CD14-positive monocyte (primary cell): ENCODE results near the gene IZUMO4. TPM values are rescaled to one million over a fixed set of nuclear protein-coding genes. Genes with fewer than 3 reads are reported as not detected.

Experiments used
- DNase-seq, 3 donors: peaks; one replicate each; pipeline ENCODE4 v3.0.0-alpha.2; 2011 to 2022
- H2AFZ ChIP-seq: 2 replicates; pipeline ENCODE4 v1.6.0; 2012; ENCODE audit warnings: mild to moderate bottlenecking, low read depth, low read length, inconsistent platforms; ENCODE audit not compliant: insufficient read depth, poor library complexity, severe bottlenecking
- H3K27ac ChIP-seq, 2 donors: 1 replicate in 1 of 2; 2 replicates in 1 of 2; pipeline ENCODE4 v1.5.1; 2012 to 2013; ENCODE audit warnings: low read length in 2 of 2, control low read depth in 1 of 2, inconsistent platforms in 1 of 2, low read depth in 1 of 2, mild to moderate bottlenecking in 1 of 2
- H3K27me3 ChIP-seq, 2 donors: one replicate each; pipeline versions ENCODE4 v1.6.0 to v1.6.1; 2011 to 2013; ENCODE audit warnings: low read length in 2 of 2; ENCODE audit not compliant: control insufficient read depth in 2 of 2, insufficient read depth in 2 of 2
- H3K36me3 ChIP-seq, 2 donors: replicated peaks in 1 of 2; 1 replicate in 1 of 2; 2 replicates in 1 of 2; pipeline versions ENCODE4 v1.5.1 to v1.6.1; 2012 to 2013; ENCODE audit warnings: low read length in 2 of 2, control low read depth in 1 of 2, inconsistent platforms in 1 of 2, mild to moderate bottlenecking in 1 of 2; ENCODE audit not compliant: insufficient read depth in 2 of 2, control insufficient read depth in 1 of 2
- H3K4me1 ChIP-seq, 2 donors: 1 replicate in 1 of 2; 2 replicates in 1 of 2; pipeline versions ENCODE4 v1.5.1 to v1.6.1; 2012 to 2013; ENCODE audit warnings: low read length in 2 of 2, control low read depth in 1 of 2, inconsistent platforms in 1 of 2, mild to moderate bottlenecking in 1 of 2, moderate library complexity in 1 of 2; ENCODE audit not compliant: insufficient read depth in 2 of 2, control insufficient read depth in 1 of 2
- H3K4me2 ChIP-seq: replicated peaks from 2 replicates; pipeline ENCODE3; 2012; ENCODE audit warnings: low read length, moderate library complexity, mild to moderate bottlenecking; ENCODE audit not compliant: poor library complexity, severe bottlenecking; ENCODE audit errors: extremely low read depth
- H3K4me3 ChIP-seq, 3 experiments: fragments of 200-600 bp in 1 of 3; sonication (generic) in 1 of 3; replicated peaks in 1 of 3; 1 replicate in 2 of 3; 2 replicates in 1 of 3; pipeline ENCODE4 v1.5.1; 2011 to 2013; ENCODE audit warnings: low read length in 3 of 3, mild to moderate bottlenecking in 3 of 3, control low read depth in 2 of 3, low read depth in 2 of 3, inconsistent platforms in 1 of 3, moderate library complexity in 1 of 3
- H3K79me2 ChIP-seq: 2 replicates; pipeline ENCODE4 v1.6.0; 2012; ENCODE audit warnings: mild to moderate bottlenecking, control low read depth, inconsistent platforms, low read length, moderate library complexity; ENCODE audit not compliant: insufficient read depth
- H3K9ac ChIP-seq: 2 replicates; pipeline ENCODE4 v1.6.0; 2017; ENCODE audit warnings: low read length, mild to moderate bottlenecking; ENCODE audit not compliant: insufficient read depth, poor library complexity, severe bottlenecking
- H3K9me3 ChIP-seq, 2 donors: replicated peaks in 1 of 2; 1 replicate in 1 of 2; 2 replicates in 1 of 2; pipeline versions ENCODE4 v1.5.1 to v1.6.1; 2012 to 2013; ENCODE audit warnings: low read length in 2 of 2, control low read depth in 1 of 2; ENCODE audit not compliant: control insufficient read depth in 1 of 2, insufficient read depth in 1 of 2
- H4K20me1 ChIP-seq: 2 replicates; pipeline ENCODE4 v1.6.0; 2012; ENCODE audit warnings: mild to moderate bottlenecking, low read length, control low read depth, moderate library complexity; ENCODE audit not compliant: insufficient read depth
- H3K27ac Mint-ChIP-seq, 7 donors: one replicate each; pipeline ENCODE4 v1.8.0; 2020; ENCODE audit warnings: mild to moderate bottlenecking in 7 of 7, mixed read lengths in 7 of 7, moderate library complexity in 6 of 7, inconsistent platforms in 2 of 7
- H3K27me3 Mint-ChIP-seq, 3 donors: one replicate each; pipeline ENCODE4 v1.8.0; 2021 to 2022; ENCODE audit warnings: low read depth in 3 of 3, mild to moderate bottlenecking in 3 of 3, mixed read lengths in 3 of 3, moderate library complexity in 3 of 3, inconsistent platforms in 1 of 3
- H3K36me3 Mint-ChIP-seq, 2 donors: one replicate each; pipeline ENCODE4 v1.8.0; 2020; ENCODE audit warnings: mixed read lengths in 2 of 2, inconsistent platforms in 1 of 2, mild to moderate bottlenecking in 1 of 2
- H3K4me1 Mint-ChIP-seq: one replicate; pipeline ENCODE4 v1.8.0; 2020; ENCODE audit warnings: mild to moderate bottlenecking, mixed read lengths
- H3K4me3 Mint-ChIP-seq, 2 donors: one replicate each; pipeline ENCODE4 v1.8.0; 2020; ENCODE audit warnings: mild to moderate bottlenecking in 2 of 2, mixed read lengths in 2 of 2, moderate library complexity in 1 of 2
- H3K9me3 Mint-ChIP-seq, 7 donors: one replicate each; pipeline ENCODE4 v1.8.0; 2020 to 2022; ENCODE audit warnings: mixed read lengths in 7 of 7, mild to moderate bottlenecking in 6 of 7, moderate library complexity in 6 of 7, inconsistent platforms in 2 of 7
- CTCF ChIP-seq: fragments of 200-600 bp; IDR thresholded peaks from one replicate; pipeline ENCODE4 v1.8.0; 2022; ENCODE audit warnings: antibody characterized with exemption, mild to moderate bottlenecking
- WGBS: methylation state at CpG from one replicate; pipeline ENCODE4 v1.1.5; 2013; ENCODE audit warnings: missing lambda C conversion rate; ENCODE audit not compliant: insufficient coverage; 5-methylcytosine and 5-hydroxymethylcytosine counted together
- intact Hi-C, 2 donors: fragments of 100-400 bp; cut with micrococcal nuclease; formaldehyde crosslinking; loops; one replicate each; pipeline versions ENCODE4 v1.15.0 to v1.15.1; 2023
- polyA plus RNA-seq, 3 donors: library from polyadenylated mRNA; depleted of rRNA in 1 of 3; unstranded in 2 of 3; stranded (reverse) in 1 of 3; fragments of 300-500 nt in 2 of 3; fragments of >200 nt in 1 of 3; fragmentation: Illumina TruSeq in 2 of 3; gene quantifications; 1 replicate in 2 of 3; 2 replicates in 1 of 3; pipeline ENCODE4 v1.2.3, GENCODE V29; 2012 to 2021

Gene IZUMO4
- polyA plus RNA-seq, 3 donors: 0.41 to 17.5 (median 0.80) TPM

- H3K27me3 Mint-ChIP-seq: peaks cover 0 to 3% (median 2%) of the 10 kb centered on the region in 3 donors
- H3K4me2 ChIP-seq: no peak overlapping the region
- H3K27ac Mint-ChIP-seq: peak overlapping the region in 6 of 7 donors; percentile 40 to 81 (median 75)
- no peaks in the 10 kb centered on the region for H3K27me3 ChIP-seq
- H3K4me3 ChIP-seq: no peak overlapping the region
- H3K9me3 Mint-ChIP-seq: peaks cover 0 to 5% (median 0%) of the 10 kb centered on the region in 7 donors
- intact Hi-C loops: no loop called here
- H3K4me3 Mint-ChIP-seq: no peak overlapping the region
- WGBS: 97% methylated on average over 17 of the region's 19 CpGs
- no peaks in the 10 kb centered on the region for H3K9me3 ChIP-seq
- H4K20me1 ChIP-seq: peaks cover 75% of the 10 kb centered on the region
- no peak overlapping the region for H3K9ac ChIP-seq
- H3K36me3 ChIP-seq: peaks cover 46 to 48% of the 10 kb centered on the region in 2 donors
- H3K4me1 ChIP-seq: peaks cover 40 to 47% of the 10 kb centered on the region in 2 donors
- no peak for TF ChIP-seq CTCF
- H3K4me1 Mint-ChIP-seq: peaks cover 47% of the 10 kb centered on the region
- peak overlapping the region in 1 of 2 donors; percentile 24 for H3K27ac ChIP-seq
- peaks cover 54% of the 10 kb centered on the region for H3K79me2 ChIP-seq
- no peak for DNase-seq
- H2AFZ ChIP-seq: no peak overlapping the region
- H3K36me3 Mint-ChIP-seq: peaks cover 35 to 60% of the 10 kb centered on the region in 2 donors
Measured at GRCh38 chr19:2070986-2071673, 25.6 kb upstream of the IZUMO4 start.

DNA sequence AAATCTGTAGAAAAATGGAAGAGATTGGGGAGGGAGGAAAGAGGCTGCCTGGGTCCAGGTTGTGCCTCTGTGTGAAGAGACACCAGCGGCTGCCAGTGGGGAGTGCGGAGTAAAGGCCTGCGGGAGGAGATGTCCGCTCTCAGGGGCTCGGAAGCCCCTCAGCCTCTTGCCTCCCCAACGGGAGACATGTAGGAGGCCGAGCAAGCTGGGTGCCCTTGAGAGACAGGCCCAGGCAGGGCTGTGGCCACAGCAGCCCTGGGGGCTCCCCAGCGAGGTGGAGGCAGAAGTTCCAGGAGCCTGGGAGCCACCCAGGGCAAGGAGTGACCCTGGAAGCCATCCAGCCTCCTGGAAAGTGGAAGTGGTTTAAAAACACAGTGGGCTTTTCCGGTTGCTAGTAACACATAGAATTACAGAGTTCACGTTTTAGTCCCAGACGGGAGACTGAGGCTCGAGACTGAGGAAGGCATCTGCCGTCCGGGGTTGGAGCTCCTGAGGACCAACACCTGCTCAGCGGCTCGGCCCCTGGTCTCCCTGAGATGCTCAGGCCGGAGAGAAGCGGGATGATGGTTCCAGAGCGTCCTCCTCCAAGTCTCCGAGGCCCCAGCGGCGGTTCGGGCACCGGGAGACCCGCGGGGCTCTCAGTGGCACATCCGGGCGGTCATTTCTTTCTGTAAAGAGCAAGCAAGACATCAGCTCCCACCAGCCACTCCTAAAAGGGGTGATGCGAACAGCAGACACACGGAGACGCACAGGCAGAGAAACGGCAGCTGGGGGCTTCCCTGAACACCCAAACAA is 23.8 kb upstream of the IZUMO4 start:
- H3K9ac ChIP-seq: no peak overlapping the region
- 72% methylated on average over 26 of the region's 32 CpGs for whole genome bisulfite sequencing
- H3K4me3 ChIP-seq: no peak overlapping the region
- H3K4me3 Mint-ChIP-seq: no peak overlapping the region
- peak overlapping the region; percentile 72 to 97 (median 94) for H3K27ac Mint-ChIP-seq
- H3K9me3 ChIP-seq: no peaks in the 10 kb centered on the region
- peaks cover 0 to 3% (median 2%) of the 10 kb centered on the region in 3 donors for H3K27me3 Mint-ChIP-seq
- intact Hi-C loops: no loop called here
- no peak overlapping the region for H3K4me2 ChIP-seq
- no peak for DNase-seq
- peaks cover 72% of the 10 kb centered on the region for H3K79me2 ChIP-seq
- H3K36me3 ChIP-seq: peaks cover 64 to 66% of the 10 kb centered on the region in 2 donors
- H3K27me3 ChIP-seq: no peaks in the 10 kb centered on the region
- TF ChIP-seq CTCF: no peak
- H3K4me1 Mint-ChIP-seq: peaks cover 47% of the 10 kb centered on the region
- peaks cover 0 to 5% (median 0%) of the 10 kb centered on the region in 7 donors for H3K9me3 Mint-ChIP-seq
- peak overlapping the region; percentile 58 to 72 for H3K27ac ChIP-seq
- peaks cover 93% of the 10 kb centered on the region for H4K20me1 ChIP-seq
- H3K36me3 Mint-ChIP-seq: peaks cover 51 to 78% of the 10 kb centered on the region in 2 donors
- H2AFZ ChIP-seq: no peak overlapping the region
- peaks cover 40 to 47% of the 10 kb centered on the region in 2 donors for H3K4me1 ChIP-seq
